ENCODE data around the gene MIPEP.

The MIPEP gene

GRCh38 chr13:23849670-23850069, 39.5 kb downstream of the MIPEP start:
- TF ChIP-seq, protein P1, sequence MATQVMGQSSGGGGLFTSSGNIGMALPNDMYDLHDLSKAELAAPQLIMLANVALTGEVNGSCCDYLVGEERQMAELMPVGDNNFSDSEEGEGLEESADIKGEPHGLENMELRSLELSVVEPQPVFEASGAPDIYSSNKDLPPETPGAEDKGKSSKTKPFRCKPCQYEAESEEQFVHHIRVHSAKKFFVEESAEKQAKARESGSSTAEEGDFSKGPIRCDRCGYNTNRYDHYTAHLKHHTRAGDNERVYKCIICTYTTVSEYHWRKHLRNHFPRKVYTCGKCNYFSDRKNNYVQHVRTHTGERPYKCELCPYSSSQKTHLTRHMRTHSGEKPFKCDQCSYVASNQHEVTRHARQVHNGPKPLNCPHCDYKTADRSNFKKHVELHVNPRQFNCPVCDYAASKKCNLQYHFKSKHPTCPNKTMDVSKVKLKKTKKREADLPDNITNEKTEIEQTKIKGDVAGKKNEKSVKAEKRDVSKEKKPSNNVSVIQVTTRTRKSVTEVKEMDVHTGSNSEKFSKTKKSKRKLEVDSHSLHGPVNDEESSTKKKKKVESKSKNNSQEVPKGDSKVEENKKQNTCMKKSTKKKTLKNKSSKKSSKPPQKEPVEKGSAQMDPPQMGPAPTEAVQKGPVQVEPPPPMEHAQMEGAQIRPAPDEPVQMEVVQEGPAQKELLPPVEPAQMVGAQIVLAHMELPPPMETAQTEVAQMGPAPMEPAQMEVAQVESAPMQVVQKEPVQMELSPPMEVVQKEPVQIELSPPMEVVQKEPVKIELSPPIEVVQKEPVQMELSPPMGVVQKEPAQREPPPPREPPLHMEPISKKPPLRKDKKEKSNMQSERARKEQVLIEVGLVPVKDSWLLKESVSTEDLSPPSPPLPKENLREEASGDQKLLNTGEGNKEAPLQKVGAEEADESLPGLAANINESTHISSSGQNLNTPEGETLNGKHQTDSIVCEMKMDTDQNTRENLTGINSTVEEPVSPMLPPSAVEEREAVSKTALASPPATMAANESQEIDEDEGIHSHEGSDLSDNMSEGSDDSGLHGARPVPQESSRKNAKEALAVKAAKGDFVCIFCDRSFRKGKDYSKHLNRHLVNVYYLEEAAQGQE (IDR thresholded peaks at IDR 0.05; ENCODE audit: insufficient replicate concordance, low read depth) = no peak
- TF ChIP-seq SPI1 (IDR thresholded peaks at IDR 0.05; ENCODE audit: borderline replicate concordance, low read depth) = no peak
- TF ChIP-seq GABPA (IDR thresholded peaks at IDR 0.05; ENCODE audit: low read depth) = no peak
- TF ChIP-seq, protein P2, sequence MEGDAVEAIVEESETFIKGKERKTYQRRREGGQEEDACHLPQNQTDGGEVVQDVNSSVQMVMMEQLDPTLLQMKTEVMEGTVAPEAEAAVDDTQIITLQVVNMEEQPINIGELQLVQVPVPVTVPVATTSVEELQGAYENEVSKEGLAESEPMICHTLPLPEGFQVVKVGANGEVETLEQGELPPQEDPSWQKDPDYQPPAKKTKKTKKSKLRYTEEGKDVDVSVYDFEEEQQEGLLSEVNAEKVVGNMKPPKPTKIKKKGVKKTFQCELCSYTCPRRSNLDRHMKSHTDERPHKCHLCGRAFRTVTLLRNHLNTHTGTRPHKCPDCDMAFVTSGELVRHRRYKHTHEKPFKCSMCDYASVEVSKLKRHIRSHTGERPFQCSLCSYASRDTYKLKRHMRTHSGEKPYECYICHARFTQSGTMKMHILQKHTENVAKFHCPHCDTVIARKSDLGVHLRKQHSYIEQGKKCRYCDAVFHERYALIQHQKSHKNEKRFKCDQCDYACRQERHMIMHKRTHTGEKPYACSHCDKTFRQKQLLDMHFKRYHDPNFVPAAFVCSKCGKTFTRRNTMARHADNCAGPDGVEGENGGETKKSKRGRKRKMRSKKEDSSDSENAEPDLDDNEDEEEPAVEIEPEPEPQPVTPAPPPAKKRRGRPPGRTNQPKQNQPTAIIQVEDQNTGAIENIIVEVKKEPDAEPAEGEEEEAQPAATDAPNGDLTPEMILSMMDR (IDR thresholded peaks at IDR 0.05; ENCODE audit: insufficient read depth, low read length) = no peak
- TF ChIP-seq POLR2AphosphoS5 (IDR thresholded peaks at IDR 0.05; ENCODE audit: low read depth) = no peak
- no peak overlapping the region for H3K27ac ChIP-seq (replicated peaks)
- DNase-seq (ENCODE audit: low read depth in 1 of 2, low spot score in 1 of 2) = no peak
- no peaks in the 10 kb centered on the region for H3K27me3 ChIP-seq (ENCODE audit: insufficient read depth, poor library complexity, severe bottlenecking)
- H3K4me3 ChIP-seq (replicated peaks; ENCODE audit: insufficient read depth, low read length) = no peak overlapping the region

- no peak for DNase-seq (ENCODE audit: low read depth in 1 of 2, low spot score in 1 of 2)
- Histone ChIP-seq H3K4me3 (replicated peaks; ENCODE audit: insufficient read depth, low read length) (no peak overlapping the region), H3K27ac (replicated peaks) (no peak overlapping the region), H3K27me3 (ENCODE audit: insufficient read depth, poor library complexity, severe bottlenecking) (no peaks in the 10 kb centered on the region)
- TF ChIP-seq, protein P1 (IDR thresholded peaks at IDR 0.05; ENCODE audit: insufficient replicate concordance, low read depth) = no peak
- TF ChIP-seq GABPA (IDR thresholded peaks at IDR 0.05; ENCODE audit: low read depth) (no peak), SPI1 (IDR thresholded peaks at IDR 0.05; ENCODE audit: borderline replicate concordance, low read depth) (no peak), POLR2AphosphoS5 (IDR thresholded peaks at IDR 0.05; ENCODE audit: low read depth) (no peak)
- TF ChIP-seq, protein P2 (IDR thresholded peaks at IDR 0.05; ENCODE audit: insufficient read depth, low read length) = no peak
Observed at GRCh38 chr13:23848646-23849141, 40.5 kb downstream of the MIPEP start.

DNA sequence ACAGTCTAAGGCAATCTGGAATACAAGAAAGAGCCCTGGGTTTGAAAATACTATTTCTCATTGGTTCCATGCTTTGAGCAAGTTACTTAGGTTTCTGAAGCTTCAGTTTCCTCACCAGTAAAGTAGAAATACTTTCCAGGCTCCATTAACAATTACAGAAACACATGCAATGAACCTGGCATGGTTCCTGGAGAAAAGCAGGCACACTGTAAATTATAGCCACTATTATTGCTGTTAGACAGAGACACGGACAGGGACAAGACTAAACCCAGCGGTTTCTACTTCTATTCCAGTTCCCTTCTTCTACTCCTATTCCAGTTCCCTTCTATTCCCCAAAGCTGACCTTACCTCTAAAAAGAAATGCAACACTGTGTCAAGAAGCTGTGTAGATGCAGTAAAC, 41.2 kb downstream of the MIPEP start:
- H3K4me3 ChIP-seq (replicated peaks; ENCODE audit: insufficient read depth, low read length) = no peak overlapping the region
- TF ChIP-seq GABPA (IDR thresholded peaks at IDR 0.05; ENCODE audit: low read depth) (no peak), POLR2AphosphoS5 (IDR thresholded peaks at IDR 0.05; ENCODE audit: low read depth) (no peak), SPI1 (IDR thresholded peaks at IDR 0.05; ENCODE audit: borderline replicate concordance, low read depth) (no peak)
- TF ChIP-seq, protein P1 (IDR thresholded peaks at IDR 0.05; ENCODE audit: insufficient replicate concordance, low read depth) = no peak
- TF ChIP-seq, protein P2 (IDR thresholded peaks at IDR 0.05; ENCODE audit: insufficient read depth, low read length) = no peak
- H3K27me3 ChIP-seq (ENCODE audit: insufficient read depth, poor library complexity, severe bottlenecking) = no peaks in the 10 kb centered on the region
- no peak overlapping the region for H3K27ac ChIP-seq (replicated peaks)
- no peak for DNase-seq (ENCODE audit: low read depth in 1 of 2, low spot score in 1 of 2)

Data from HL-60 (cell line).